ENCODE measurements around the gene IQCE.
A peak's percentile ranks its signal among the peaks of the same experiment; 100 is the strongest.

IQCE gene

DNA sequence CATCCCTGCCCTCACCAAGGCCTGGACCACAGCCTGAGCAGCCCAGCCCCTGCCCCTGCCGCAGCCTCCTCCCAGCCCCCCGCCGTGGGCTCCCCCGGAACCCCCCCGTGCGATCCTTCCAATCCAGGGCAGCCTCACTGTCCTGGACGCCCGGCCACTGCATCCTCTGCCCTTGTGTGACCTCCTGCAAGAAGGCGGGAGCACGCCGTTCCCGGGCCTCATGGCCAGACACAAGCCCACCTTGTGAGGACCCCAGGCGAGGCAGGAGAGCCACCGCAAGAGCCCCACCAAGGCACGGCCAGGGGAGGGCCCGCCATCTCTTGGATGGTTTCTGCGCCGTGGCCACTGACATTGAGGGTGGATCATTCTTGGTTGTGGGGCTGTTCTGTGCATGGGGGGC lies 47.0 kb upstream of the IQCE start:
- no peaks in the 10 kb centered on the region for H3K27me3 ChIP-seq (ENCODE audit: insufficient read depth, low read depth, severe bottlenecking)
- peak overlapping the region; percentile 88 for H3K27ac ChIP-seq
- no peaks in the 10 kb centered on the region for H3K36me3 ChIP-seq
- TF ChIP-seq, protein P1, sequence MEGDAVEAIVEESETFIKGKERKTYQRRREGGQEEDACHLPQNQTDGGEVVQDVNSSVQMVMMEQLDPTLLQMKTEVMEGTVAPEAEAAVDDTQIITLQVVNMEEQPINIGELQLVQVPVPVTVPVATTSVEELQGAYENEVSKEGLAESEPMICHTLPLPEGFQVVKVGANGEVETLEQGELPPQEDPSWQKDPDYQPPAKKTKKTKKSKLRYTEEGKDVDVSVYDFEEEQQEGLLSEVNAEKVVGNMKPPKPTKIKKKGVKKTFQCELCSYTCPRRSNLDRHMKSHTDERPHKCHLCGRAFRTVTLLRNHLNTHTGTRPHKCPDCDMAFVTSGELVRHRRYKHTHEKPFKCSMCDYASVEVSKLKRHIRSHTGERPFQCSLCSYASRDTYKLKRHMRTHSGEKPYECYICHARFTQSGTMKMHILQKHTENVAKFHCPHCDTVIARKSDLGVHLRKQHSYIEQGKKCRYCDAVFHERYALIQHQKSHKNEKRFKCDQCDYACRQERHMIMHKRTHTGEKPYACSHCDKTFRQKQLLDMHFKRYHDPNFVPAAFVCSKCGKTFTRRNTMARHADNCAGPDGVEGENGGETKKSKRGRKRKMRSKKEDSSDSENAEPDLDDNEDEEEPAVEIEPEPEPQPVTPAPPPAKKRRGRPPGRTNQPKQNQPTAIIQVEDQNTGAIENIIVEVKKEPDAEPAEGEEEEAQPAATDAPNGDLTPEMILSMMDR (IDR thresholded peaks at IDR 0.05; ENCODE audit: low read depth, low read length), result no peak
- H3K9me3 ChIP-seq (ENCODE audit: severe bottlenecking), result no peaks in the 10 kb centered on the region
- H3K4me3 ChIP-seq (ENCODE audit: low read depth, low read length), result peak overlapping the region; percentile 21
- peak; percentile 63 for DNase-seq

DNA sequence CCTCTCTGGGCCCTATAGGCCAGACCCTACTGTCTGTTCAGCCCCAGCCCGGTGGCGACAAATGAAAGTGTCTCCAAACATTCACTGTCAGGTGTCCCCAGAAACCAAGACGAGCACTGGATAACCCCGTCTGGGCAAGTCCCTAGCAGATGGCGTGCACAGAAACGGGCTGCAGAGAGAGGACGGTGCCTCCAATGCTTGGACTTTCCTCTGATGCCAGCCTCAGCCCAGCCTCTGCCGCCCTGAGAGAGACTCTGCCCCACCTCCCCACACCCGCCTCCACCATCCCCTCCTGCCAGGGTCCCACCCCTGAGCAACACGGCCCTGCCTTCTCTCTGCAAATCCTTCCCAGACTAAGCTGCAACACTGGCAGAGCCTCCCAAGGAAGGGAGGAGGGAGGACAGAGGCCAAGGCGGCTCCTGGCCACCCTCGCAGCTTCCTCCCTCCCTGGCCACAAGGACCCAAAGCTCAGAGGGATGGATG lies 46.6 kb upstream of the IQCE start:
- TF ChIP-seq, protein P1 (IDR thresholded peaks at IDR 0.05; ENCODE audit: low read depth, low read length), result no peak
- H3K27me3 ChIP-seq (ENCODE audit: insufficient read depth, low read depth, severe bottlenecking), result no peaks in the 10 kb centered on the region
- H3K36me3 ChIP-seq, result no peaks in the 10 kb centered on the region
- peak overlapping the region; percentile 88 for H3K27ac ChIP-seq
- peak overlapping the region; percentile 21 for H3K4me3 ChIP-seq (ENCODE audit: low read depth, low read length)
- no peaks in the 10 kb centered on the region for H3K9me3 ChIP-seq (ENCODE audit: severe bottlenecking)
- DNase-seq, result peak; percentile 85

DNA sequence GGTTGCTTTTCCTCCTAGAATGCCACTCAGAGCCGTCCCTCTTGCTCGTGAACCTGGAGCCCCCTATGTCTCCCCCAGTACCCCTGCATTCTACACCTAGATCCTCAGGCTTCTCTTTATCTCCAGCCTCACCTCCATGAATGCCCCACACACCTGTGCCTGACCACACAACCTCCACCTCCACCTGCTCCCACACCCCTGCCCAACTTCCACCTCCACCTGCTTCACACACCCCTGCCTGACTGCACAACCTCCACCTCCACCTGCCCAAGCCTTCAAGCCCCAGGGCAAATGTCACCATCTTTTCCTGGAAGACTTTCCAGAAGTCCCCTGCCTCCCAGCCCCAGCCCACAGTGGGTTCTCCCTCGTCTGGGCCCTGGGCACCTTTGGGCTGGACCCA lies 46.1 kb upstream of the IQCE start:
- no peak for DNase-seq
- peak overlapping the region; percentile 88 for H3K27ac ChIP-seq
- H3K4me3 ChIP-seq (ENCODE audit: low read depth, low read length), result no peak overlapping the region
- H3K9me3 ChIP-seq (ENCODE audit: severe bottlenecking), result no peaks in the 10 kb centered on the region
- no peaks in the 10 kb centered on the region for H3K36me3 ChIP-seq
- H3K27me3 ChIP-seq (ENCODE audit: insufficient read depth, low read depth, severe bottlenecking), result no peaks in the 10 kb centered on the region
- TF ChIP-seq, protein P1 (IDR thresholded peaks at IDR 0.05; ENCODE audit: low read depth, low read length), result no peak

DNA sequence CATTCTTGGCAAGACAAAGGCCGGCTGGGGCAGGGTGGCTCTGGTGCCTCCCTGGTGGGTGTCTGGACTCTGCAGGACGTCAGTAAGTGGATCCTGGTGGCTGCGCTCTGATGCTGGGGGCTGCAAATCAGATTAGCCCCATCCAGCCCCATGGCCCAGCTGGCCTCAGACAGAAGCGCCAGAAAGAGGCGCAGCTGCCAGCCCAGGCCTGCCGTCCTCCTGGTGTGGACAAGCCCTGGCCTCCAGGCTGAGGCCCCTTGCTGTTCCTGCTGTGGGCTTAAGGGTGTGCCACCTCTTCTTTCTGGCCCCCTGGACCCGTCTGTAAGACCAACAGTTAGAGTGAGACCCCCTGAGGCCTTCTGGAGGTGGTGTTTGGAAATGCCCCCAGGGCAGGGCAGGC lies 45.1 kb upstream of the IQCE start:
- peak; percentile 90 for DNase-seq
- no peaks in the 10 kb centered on the region for H3K36me3 ChIP-seq
- no peaks in the 10 kb centered on the region for H3K9me3 ChIP-seq (ENCODE audit: severe bottlenecking)
- H3K27ac ChIP-seq, result peak overlapping the region; percentile 88
- TF ChIP-seq, protein P1 (IDR thresholded peaks at IDR 0.05; ENCODE audit: low read depth, low read length), result no peak
- no peaks in the 10 kb centered on the region for H3K27me3 ChIP-seq (ENCODE audit: insufficient read depth, low read depth, severe bottlenecking)
- no peak overlapping the region for H3K4me3 ChIP-seq (ENCODE audit: low read depth, low read length)

DNA sequence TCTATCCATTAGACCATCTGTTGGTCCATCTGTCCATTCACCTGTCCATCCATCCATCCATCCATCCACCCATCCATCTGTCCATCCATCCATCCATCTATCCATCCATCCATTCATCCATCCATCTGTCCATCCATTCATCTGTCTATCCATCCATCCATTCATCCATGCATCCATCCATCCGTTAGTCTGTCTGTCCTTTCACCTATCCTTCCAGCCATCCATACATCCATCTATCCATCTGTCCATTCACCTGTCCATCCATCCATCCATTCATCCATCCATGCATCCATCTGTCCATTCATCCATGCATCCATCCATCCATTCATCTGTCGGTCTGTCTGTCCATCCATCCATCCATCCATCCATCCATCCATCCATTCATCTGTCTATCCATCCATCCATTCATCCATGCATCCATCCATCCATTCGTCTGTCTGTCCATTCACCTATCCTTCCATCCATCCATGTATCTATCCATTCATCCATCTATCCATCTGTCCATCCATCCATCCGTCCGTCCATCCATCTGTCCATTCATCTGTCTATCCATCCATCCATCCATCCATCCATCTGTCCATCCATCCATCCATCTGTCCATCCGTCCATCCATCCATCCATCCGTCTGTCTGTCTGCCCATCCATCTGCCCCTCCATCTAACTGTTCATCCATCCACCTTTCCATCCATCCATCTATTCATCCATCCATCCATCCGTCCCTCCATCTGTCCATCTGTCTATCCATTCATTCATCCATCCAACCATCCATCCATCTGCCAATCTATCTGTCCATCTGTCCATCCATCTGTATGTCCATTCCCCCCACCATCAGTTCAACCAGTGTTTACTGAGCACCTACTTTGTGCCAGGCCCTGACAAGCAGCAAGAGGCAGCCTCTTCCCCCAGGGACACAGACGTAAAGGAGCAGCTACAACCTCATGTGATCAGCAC lies 44.0 kb upstream of the IQCE start:
- Histone ChIP-seq H3K27me3 (ENCODE audit: insufficient read depth, low read depth, severe bottlenecking) (no peaks in the 10 kb centered on the region), H3K4me3 (ENCODE audit: low read depth, low read length) (no peak overlapping the region), H3K36me3 (no peaks in the 10 kb centered on the region), H3K9me3 (ENCODE audit: severe bottlenecking) (no peaks in the 10 kb centered on the region), H3K27ac (peak overlapping the region; percentile 88)
- no peak for DNase-seq
- TF ChIP-seq, protein P1 (IDR thresholded peaks at IDR 0.05; ENCODE audit: low read depth, low read length), result no peak
